HUDEP-2 (cell line): ENCODE results near the gene ICE2.

Experiments used
- DNase-seq, 76 experiments: peaks; one replicate each; lab custom pipeline; 2025; ENCODE audit not compliant: unreplicated experiment in 76 of 76; lab: John Stamatoyannopoulos, UW

Gene ICE2

DNA sequence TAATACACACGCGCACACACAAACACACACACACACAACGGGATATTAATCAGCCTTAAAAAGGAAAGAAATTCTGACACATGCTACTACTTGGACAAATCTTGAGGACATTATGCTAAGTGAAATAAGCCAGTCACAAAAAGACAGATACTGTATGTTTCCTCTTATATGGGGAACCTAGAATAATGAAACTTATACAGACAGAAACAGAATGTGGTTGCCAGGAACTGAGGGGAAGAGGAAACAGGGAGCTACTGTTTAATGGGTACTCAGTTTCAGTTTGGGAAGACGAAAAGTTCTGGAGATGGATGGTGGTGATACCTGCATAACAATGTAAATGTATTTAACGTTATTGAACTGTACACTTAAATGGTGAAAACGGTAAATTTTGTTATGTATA lies 20.2 kb downstream of the ICE2 start:
- no peak for DNase-seq

DNA sequence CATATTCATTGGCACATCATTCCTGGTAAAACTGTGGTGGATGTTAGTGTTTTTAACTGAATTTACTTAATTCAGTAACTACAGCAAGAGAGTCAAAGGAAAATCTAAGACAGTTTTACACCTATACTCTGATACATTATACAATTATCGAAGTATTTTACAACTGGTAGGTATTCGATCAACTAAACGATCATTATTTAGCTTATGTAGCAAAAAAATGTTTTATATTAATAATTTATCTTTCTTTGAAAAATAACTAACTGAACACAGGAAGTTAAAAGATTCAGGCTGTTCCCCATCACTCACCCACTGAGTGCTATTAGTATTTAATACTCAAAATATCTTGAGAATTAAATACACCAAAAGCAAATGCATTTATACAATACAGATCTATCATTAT lies 21.0 kb downstream of the ICE2 start:
- no peak for DNase-seq

DNA sequence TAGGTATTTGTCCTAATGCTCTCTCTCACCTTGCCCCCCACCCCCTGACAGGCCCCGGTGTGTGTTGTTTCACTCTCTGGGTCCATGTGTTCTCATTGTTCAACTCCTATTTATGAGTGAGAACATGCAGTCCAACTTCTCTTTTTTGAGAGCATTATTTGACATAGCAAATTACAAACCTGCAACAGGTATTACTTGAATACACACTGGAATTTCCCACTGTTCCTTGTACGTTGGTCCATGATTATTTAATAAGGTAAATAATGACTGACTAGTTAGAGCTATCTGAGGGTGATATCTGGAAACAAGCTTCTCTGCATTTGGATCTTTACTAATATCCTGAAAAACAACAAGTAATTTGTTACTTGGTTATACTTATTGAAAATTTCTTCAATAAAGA lies 24.1 kb downstream of the ICE2 start:
- no peak for DNase-seq

DNA sequence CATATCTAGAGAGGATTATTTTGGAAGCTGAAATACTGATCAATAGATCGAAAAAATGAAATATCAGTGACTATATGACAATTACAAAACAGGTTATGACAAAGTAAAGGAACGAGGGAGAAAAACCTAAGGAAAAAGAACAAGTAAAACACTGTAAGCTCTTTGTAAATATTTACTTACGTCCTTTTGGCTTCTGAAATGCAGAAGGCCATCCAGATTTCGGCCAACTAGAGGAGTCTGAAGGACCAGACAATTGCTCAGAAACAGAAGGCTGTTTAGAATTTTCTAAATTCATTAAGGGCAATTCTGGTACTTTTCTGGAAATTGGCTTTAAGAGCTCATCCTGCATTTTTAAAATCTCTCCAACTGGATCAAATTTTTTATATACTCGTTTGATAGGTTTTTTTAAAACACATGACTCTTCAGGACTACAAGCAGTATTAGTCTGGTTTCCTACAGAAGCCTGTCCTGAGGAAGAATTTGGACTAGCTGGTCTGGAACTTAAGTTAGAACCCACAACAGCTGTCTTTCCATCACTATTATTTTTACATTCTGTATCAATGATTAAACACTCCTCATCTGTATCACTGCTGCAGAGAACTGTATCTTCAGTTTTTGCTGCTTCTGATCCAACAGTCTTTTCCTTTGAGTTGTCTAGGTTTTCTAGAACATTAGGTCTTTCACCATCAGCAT lies 30.1 kb downstream of the ICE2 start:
- DNase-seq, result no peak

DNA sequence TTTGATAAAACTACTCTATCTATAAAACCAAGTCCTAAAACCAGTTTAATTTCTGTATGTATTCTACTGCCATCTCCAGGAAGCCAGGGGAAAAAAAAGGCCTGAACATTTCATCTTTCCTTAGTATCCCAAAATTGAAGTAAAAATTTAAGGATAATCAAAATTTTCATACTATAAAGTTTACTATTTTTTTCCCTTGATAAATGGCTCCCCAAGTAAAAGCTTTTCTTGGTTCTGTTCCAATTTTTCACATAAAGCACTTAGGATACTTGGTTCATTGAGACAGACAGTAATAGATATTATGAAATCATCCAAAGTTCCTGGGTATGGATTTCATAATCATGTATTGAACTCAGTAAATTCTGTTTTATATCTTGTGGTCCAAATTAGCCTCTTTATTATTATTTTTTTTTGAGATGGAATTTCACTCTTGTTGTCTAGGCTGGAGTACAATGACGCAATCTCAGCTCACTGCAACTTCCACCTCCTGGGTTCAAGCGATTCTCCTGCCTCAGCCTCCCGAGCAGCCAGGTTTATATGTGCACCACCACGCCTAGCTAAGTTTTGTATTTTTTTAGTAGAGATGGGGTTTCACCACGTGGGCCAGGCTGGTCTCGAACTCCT lies 34.5 kb downstream of the ICE2 start:
- no peak for DNase-seq

DNA sequence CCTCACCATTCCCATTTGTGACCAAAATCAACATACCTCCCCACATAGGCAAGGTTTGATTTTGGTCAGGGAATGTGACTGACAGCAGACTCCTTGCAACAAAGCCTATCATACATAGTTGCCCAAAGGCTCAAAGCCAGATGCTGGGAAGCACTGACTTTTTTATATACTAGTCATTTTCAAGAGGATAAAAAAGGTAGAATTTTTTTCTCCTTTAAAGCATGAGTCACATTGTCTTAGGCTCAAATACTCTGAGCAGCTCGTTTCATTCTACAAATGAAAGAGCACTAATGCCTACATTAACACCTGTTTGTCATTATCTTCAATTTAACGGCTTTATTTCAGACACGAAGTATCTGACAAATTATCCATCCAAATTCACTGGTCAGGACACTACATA lies 36.2 kb downstream of the ICE2 start:
- DNase-seq, result no peak

DNA sequence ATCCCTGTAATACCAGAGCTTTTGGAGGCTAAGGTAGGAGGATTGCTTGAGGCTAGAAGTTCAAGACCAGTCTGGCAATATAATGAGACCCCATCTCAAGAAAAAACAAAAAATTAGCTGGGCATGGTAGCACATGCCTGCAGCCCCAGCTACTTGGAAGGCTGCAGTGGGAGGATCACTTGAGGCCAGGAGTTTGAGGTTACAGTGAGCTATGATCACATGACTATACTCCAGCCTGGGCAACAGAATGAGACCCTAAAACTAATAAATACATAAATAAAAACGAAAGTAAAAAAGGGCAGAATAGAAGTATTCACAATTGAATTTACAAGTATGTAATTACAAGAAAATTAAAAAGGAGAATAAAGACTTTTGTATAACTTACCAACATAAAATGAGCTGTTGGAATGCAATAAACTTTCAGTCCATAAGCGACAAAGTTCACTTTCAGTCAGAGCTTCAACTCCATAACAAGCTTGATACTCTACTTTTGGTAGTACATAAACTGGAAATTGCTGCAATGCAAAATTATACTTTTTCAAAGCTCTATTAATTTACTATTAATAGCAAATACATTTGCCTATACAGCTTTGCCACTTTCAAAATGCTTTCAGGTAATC lies 36.8 kb downstream of the ICE2 start:
- no peak for DNase-seq

DNA sequence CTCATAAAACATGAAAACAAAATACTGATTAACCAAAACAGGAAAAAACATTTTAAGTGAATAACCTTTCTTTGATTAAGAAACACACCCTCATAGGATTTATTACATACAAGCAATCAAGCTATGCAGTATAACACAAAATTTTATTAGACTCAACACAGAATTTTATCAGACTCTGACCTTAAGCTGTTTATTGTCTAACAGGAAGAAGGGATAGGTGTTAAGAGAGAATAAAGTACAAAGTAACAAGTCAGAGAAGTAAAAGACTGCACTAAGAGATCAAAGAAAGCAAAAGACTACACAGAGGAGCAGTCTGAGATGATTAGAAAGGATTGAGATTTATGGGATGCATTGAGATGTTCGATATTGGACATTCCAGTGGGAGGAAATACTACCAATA lies 37.6 kb downstream of the ICE2 start:
- no peak for DNase-seq

DNA sequence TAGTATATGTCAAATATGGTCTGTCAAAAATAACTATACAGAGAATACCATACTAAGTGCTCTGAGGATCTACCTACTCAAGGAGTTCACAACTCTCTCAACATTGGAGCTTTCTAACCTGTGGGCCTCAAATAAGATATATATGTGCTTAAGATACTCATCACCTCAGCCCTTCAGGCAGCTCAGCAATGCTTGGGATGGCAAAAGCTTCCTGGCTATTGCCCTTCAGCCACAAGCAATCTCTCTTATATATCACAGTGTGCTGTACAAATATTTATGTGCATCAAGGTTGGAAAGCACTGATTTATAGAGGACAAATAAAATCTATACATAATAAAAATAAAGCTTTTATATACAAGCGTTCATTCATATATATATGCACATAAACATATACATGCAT lies 40.3 kb downstream of the ICE2 start:
- DNase-seq, result no peak

DNA sequence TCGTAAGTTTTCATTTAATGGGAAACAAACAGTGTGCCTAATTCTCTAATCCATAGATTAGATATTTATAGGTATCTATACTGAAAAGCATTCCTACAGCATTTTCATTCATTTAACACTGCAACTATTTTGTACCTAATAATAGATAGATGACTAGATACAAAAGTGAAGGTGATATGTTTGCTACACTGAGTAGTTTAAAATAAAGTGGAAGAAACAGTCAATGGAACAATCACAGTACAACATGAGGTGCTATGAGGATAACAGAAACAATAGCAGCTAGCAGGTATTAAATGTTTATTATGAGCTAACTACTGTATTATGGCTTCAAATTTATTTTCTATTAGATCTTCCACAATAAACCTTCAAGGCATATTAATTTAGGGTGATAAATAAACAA lies 50.0 kb downstream of the ICE2 start:
- DNase-seq, result no peak

DNA sequence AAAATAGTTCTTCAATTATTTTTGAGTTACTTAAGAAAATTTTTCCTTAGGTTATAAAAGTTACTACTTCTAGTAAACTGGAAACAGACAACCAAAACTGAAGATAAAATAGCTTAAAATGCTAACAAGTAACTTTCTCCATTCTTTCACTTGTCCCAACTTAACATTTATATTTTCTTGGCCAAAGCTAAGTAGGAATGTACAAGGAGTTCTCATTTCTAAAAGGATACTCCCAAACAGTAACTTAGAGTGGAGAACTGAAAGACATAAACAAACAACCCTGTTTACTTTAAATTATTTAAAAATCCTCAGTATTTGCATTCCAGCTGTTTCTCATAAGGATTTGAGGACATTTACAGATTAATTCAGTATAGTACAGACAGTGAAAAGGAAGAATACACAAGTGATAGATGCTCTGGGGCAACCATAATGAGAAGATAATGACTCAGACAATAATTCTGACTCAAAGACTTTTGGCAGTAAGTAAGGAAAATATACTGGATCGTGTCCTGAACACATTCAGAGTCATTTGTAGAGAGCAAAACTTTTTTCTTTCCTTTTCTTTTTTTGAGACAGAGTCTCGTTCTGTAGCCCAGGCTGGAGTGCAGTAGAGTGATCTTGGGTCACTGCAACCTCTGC lies 52.0 kb downstream of the ICE2 start:
- no peak for DNase-seq

DNA sequence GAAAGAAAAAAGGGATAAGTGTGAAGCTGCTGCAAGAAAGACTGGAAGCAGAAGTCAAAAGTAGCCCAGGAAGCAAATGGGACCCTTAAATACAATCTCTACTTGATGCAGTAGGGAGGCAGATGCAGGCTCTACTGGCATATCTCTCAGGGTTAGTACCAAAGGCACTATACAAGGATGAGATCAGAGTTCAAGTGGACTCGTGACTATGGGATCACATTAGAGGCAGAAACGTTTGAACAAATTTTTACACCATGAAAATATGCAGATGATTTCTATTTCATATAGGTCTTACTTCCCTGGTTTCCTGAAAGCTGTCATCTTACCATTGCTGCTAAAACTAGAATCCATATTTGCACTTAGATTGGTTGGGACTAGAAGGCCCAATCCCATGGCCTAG lies 53.5 kb downstream of the ICE2 start:
- no peak for DNase-seq

DNA sequence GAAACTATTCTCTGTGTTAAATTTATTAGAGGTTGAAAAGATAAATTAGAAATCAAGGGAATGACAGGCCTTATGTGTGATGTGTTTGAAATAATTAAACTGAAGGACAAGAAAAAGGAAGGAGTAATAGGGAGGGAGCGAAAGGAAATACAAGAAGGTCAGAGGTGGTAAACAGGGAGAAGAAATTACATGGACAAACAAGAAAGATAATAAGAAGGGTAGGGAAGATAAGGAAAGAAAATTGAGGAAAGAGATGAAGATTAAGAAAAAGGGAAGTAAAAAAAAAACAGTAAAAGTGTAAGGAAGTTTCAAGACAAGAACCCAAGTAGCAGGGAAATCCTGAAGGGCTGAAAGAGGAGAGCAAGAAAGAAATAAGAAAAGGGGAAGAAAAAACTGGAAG lies 54.9 kb downstream of the ICE2 start:
- DNase-seq, result no peak

DNA sequence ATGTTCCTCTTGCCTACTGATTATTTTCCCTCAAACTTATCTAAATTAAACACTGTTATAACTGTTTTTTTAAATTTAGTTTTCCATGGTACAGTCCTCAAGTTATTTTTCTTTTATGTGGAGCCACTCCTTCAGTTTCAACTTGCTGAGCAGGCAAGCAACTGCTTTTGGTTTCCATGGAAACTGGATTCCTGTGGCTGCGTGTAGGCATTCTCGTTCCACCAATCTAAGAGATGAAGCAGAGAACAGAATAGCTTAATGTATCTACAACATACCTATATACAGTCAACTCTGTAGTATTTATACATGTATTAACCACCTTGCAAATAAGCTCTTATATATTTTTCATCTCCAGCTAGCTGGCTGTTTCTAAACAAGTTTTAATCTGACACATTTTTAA lies 55.4 kb downstream of the ICE2 start:
- peak in 2 of 76 experiments; percentile 2 to 8 for DNase-seq

DNA sequence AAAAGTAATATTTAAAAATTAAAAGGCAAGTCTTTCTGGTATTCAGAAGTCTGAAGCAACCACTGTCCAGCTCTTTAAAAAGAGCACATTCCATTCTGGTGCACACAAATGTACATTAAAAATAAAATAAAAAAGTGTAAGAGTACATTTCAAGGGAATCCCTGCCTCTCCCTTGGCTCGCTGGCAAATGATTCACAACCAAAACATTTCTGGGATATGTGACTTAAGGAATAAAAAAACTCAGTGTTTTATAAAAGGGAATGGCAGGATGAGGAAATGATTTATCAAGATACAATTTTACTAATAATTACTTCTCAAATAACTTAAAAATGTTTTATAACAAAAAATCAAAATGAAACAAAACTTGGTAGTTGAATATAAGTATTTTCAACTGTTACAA lies 57.4 kb downstream of the ICE2 start:
- no peak for DNase-seq

DNA sequence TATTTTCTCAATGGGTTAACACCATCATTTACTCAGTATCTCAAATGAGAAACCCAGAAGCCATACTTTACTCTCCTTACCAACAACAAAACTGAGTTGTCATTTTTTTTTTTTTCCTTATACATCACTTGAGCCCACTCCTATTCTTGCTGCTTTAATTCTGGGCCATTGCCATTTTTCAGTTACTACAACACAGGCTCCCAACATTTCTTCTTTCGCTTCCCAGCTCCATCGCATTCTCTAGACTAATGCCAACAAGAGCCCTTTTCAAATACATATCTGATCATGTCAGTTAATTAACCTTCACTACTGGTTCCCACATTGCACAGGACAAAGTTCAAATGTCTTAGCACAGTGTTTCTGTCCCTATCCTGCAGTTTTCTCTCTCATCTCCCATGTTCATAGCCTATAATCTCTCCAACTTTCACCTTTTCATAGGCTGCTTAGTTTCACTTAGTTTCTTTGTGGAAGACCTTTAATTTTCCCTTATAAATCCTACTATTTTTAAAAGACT lies 58.7 kb downstream of the ICE2 start:
- no peak for DNase-seq

DNA sequence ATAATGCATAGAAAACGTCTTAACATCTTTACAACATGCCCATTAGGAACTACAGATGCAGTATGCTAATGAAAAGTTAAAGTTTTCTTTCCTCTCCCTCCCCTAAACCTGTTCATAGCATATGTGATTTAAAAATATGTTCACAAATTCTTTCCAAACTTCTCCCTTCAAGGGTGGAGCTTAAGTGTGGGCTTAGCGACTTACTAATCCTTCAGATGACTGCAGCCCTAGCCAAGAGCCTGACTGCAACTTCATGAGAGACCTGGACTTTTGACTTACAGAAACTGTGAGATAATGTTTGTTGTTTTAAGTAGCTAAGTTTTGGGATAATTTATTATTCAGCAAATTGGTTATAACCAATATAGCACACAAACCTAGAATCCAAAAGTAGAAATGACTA lies 59.2 kb downstream of the ICE2 start:
- no peak for DNase-seq

DNA sequence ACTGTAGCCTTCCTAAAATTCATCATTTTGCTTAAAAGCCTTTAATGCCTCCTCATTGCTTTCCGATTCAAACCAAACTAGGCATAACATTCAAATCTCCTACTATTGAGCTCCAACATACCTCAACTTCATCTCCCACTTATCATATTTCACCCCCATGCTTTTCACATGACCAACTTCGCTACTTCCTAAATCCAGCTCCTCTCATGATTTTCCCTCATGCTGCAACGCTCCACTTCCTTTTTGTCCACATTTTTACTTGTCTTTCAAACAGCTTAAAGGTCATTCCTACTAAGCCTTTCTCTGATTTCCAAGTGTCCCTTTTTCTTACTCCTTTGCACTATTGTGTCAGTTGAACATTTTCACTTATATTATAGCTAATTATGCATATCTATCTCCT lies 60.8 kb downstream of the ICE2 start:
- DNase-seq, result no peak

DNA sequence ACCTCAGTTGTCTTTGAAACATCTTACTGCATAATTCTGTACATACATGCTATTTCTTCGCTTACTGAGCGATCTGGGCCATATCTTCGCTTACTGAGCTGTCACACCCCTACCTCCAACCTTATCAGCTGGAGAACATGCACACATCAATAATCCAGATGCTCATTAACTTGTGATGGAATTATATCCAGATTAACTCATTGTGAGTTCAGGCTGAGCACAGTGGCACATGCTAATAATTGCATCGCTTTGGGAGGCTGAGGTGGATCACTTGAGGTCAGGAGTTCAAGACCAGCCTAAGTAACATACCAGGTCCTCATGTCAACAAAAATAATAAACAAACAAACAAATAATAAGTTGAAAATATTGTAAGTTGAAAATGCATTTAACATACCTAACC lies 61.8 kb downstream of the ICE2 start:
- DNase-seq, result peak in 31 of 76 experiments; percentile 3 to 78 (median 20)

DNA sequence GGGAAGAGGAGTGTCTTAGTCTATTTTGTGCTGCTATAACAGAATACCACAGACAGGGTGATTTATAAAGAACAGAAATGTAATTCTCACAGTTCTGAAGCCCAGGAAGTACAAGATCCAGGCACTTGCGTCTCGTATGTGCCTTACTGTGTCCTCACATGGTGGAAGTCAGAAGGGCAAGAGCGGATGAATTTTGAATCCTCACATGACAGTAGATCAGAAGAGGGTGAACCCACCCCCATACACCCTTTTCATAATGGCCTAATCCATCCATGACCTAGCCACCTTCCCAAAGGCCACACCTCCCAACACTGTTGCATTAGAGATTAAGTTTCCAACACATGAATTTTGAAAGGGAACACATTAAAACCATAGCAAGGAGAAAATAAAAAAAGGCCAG lies 62.5 kb downstream of the ICE2 start:
- no peak for DNase-seq

DNA sequence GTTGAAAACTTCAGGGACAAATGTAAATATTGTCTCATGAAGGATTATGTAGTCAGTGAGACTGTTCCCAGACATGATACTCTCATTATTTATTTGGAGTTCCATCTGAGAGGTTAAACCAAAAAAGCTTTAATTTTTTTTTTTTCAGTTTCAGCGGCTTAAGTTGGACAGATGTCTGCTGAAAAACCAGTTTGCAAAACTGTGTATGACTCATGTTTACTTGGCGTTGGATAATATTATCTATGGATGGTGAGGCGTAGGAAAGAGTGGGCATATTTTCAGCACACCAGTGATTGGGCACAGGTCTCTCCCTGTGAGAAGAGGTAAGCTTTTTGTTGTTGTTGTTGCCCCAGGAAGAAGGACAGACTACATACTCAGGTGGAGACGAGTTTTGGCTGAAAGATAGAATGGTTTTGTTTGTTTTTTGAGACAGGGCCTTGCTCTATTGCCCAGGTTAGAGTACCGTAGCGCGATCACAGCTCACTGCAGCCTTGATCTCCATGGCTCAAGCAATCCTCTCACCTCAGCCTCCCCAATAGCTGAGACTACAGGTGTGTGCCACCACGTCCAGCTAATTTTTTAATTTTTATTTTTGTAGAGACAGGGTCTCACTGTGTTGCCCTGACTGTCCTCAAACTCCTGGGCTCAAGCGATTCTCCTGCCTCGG lies 64.8 kb downstream of the ICE2 start:
- DNase-seq, result no peak
